Measurements from ENCODE around the gene SF3A2.

The SF3A2 gene

GRCh38 chr19:2240881-2241760 is 4.5 kb downstream of the SF3A2 start:
- ATAC-seq: no peak

GRCh38 chr19:2242092-2242537 is 5.5 kb downstream of the SF3A2 start:
- DNase-seq (no peak), ATAC-seq (no peak)

More at GRCh38 chr19:2240881-2241760, 4.5 kb downstream of the SF3A2 start:
- DNase-seq: no peak

DNA sequence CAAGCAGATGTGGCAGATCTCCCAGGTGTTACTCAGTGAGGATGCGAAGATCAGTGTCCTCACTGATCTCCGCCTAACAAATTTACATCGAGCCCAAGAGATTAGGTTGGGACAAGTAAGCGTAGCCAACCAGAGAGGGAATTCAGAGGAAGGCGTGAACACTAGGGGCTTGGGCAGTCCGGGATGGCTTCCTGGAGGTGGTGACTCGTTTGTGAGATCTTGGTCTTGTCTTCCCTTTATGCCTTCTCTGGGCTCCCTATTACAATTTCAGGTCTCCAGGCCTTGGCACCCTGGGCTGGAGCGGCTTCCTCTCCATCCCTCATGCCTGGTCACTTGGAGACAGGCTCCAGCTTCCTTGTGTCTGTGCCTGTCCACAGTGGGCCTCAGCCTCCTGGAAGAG is 6.2 kb downstream of the SF3A2 start:
- ATAC-seq (no peak), DNase-seq (no peak)

DNA sequence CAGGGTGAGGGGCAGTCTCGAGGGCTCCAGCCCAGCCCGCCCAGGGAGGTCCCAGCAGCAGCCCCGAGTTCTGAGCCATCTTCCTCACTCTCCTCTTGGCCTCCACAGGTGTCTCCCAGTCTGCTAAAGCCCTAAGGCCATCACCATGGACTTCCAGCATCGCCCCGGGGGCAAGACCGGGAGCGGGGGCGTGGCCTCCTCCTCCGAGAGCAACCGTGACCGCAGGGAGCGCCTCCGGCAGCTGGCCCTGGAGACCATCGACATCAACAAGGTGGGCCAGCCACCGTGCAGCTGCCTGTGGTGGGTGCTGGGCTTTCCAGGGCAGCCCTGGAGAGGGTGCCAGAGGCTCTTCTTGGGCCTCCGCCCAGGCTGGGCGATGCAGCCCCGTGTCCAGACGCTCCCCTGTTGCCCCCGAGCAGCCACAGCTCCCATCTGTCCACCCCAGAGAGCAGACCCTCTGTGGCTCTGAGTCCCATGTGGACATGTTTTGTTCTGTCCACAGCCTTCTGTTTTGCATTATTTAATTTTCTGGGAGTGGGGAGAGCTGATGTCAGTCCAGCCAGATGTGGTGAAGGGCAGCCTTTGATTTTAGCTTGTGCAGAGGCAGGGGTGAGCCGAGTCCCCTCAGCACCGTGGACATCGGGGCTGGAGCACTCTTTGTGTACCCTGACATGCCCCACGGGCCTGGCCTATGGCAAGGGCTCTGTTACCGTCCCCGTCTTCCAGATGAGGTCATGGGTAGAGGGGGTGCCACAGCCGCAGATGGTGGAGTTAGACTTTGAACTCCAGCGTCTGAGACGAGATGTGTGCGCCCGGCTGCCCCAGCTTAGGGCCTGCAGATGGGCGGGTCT is 6.9 kb downstream of the SF3A2 start:
- no peak for DNase-seq
- no peak for ATAC-seq

DNA sequence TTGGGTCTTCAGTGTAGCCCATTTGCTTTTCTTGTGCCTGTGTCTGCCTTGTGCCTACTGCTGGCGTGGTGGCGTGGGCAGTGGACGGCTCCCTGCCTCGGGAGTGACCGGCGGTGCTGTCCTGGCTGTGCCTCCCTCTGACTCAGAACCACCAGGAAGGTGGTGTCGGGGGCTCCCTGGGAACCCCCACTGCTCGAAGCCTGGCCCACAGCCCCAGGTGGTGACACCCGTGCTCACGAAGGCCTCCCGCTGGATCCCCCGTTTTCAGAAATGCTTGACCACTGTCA is 7.4 kb downstream of the SF3A2 start:
- ATAC-seq (no peak), DNase-seq (no peak)

- ATAC-seq (no peak), DNase-seq (no peak)
Observed at GRCh38 chr19:2244486-2244885, 7.9 kb downstream of the SF3A2 start.

DNA sequence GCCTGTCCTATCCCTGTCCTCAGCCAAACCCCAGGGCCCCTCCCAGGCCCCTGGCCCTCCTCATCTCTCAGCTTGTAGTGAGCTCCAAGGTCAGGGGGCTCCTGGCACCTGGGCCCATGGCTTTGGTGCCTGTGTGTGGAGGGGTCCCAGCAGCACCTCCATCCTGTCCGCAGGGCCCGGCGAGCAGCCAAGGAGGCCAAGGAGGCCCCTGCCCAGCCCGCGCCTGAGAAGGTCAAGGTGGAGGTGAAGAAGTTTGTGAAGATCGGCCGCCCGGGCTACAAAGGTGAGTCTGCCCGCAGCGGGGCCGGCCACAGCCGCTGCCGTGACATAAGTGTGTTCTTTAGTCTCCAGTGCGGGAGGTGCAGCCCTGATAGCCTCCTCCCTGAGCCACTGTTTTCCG is 8.6 kb downstream of the SF3A2 start:
- DNase-seq (no peak), ATAC-seq (no peak)

DNA sequence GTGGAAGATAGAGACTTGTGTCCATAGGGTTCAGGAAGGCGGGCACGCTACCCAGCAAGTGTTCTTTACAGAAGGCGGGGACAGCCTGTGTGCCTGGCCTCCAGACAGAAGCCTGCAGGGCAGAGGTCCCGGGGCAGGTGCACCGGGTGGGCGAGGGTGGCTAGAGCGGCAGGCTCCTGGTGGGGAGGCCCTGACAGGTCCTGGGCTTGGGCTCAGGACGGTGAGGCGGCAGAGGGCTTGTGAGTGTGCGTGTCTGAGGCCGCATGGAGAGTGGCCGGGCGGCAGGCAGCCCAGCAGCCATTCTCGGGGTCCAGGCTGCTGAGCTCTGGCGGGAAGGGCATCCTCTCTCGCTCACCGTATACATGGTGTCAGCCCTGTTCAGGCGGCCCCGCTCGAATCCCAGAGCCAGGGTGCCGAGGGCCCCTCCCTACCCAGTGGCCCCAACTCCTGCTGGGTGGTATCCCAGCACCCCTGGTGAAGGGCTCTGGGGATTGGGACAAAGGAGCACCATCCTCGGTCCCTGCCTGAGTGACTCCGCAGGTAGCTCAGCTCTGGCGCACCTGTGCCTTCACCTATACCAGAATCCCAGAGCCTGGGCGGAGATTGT is 9.5 kb downstream of the SF3A2 start:
- DNase-seq: no peak
- no peak for ATAC-seq

DNA sequence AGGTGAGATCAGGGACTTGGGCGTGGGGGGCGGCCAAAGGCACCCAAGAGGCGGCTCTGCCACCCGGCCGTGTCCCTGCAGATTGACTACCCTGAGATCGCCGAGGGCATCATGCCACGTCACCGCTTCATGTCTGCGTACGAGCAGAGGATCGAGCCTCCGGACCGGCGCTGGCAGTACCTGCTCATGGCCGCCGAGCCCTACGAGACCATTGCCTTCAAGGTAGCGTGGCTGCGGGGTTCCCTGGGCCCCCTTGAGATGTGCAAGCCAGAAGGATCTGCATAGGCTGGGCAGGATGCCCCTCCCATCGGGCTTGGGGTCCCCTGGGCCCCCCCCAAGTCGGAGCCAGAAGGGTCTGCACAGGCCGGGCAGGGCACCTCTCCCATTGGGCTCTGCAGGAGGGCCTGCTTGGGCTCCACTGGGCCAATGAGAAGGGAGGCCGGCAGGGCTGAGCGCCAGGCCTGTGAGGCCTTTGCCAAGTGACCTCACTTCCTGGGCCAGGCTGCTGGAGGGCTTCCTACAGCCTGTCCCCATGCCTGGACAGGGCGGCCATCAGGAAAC is 10.3 kb downstream of the SF3A2 start:
- ATAC-seq (no peak), DNase-seq (no peak)

- DNase-seq: no peak
- ATAC-seq: no peak
Observed at GRCh38 chr19:2247433-2248101, 10.9 kb downstream of the SF3A2 start.

- no peak for ATAC-seq
- no peak for DNase-seq
Observed at GRCh38 chr19:2248136-2249009, 11.7 kb downstream of the SF3A2 start.

GRCh38 chr19:2249010-2249866 is 12.6 kb downstream of the SF3A2 start, which contains the start of gene AMH:
TSS of gene AMH (plus strand) at chr19:2249323. CDS start at chr19:2249333, 10 bp downstream.
- no peak for DNase-seq
- no peak for ATAC-seq

- ATAC-seq (peak; percentile 25), DNase-seq (peak; percentile 45)
Observed at GRCh38 chr19:2249880-2250765, 13.5 kb downstream of the SF3A2 start.

DNA sequence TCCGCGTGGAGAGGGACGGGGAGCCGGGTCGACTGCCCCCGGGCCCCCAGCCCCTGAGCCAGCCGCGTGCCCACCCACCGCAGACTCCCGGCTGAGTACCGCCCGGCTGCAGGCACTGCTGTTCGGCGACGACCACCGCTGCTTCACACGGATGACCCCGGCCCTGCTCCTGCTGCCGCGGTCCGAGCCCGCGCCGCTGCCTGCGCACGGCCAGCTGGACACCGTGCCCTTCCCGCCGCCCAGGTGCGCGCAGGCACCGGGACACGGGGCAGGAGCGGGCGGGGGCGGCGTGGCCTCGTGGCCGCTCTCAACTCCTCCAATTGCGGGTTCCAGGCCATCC is 14.1 kb downstream of the SF3A2 start:
- DNase-seq (no peak), ATAC-seq (no peak)

- peak; percentile 46 for DNase-seq
Observed at GRCh38 chr19:2251106-2252054, 14.8 kb downstream of the SF3A2 start.

DNA sequence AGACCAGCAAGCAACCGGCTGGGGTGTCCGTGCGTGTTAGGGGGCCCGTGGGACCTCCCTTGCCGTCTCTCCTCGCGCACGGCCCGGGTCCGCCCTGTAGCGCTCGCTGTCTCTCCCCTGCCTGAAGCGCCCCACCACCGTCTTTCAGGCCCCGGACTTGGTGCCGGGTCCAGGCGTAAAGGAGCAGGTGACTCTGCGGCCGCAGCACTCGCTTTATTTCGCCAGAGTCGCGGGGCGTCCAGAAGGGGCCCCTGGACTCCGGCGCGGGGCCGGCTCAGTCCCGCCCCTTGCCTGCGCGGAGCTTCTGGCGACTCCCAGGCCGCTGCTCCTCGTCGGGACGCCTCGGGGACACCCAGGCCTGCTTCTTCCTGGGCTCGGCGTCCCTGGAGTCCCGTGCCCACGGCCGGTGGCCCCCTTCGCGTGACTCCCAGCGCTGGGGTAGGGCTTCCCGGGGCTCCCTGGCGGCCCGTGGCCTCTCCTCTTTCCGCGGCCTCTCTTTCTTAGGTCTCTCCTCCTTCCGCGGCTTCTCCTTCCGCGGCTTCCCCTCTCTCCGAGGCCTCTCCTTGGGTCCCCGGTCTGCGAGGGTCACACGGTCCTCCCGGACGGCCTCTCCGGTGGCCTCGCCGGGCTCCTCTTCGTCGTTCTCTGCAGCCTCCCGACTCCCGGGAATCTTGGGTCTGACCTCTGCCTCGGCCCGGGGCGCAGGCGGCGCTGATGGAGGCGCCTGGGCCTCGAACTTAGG is 15.6 kb downstream of the SF3A2 start:
- ATAC-seq: no peak
- DNase-seq: peak; percentile 37

More at GRCh38 chr19:2251106-2252054, 14.8 kb downstream of the SF3A2 start:
- peak; percentile 6 for ATAC-seq

DNA sequence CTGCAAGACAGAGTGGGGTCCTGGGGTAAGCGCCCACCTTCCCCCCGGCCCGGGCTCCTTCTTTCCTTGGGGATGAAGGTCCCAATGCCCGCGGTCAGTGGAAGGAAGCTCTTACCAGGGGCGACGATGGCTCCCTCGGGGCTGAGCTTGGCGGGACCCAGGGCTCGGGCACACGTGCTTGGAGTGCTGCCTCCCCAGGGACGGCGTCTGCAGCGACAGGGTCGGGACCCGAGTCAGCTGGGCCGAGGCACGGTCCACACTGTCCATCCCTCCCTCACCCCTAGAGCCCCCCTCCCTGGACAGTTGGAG is 16.1 kb downstream of the SF3A2 start:
- DNase-seq: no peak
- no peak for ATAC-seq

Measured in stimulated activated naive CD8-positive, alpha-beta T cell treated with anti-CD3 and anti-CD28 coated beads, Interleukin-15, Interleukin-2, amounts not matched to agents 100 U/mL and 50 U/mL, for 24 hours (primary cell).